ENCODE data around the gene GSTM2.
"Not testable (repeated sequence)": the region's sequence is repeated elsewhere in the genome, so short reads cannot be mapped to it uniquely, and the experiment has no call there.

The GSTM2 gene

GRCh38 chr1:109697066-109697465 is 29.2 kb downstream of the GSTM2 start:
- ATAC-seq: no peak

GRCh38 chr1:109697861-109698260 is 30.0 kb downstream of the GSTM2 start:
- ATAC-seq: not testable (repeated sequence)

More at GRCh38 chr1:109697066-109697465, 29.2 kb downstream of the GSTM2 start:
- TF ChIP-seq GLIS3 (CRISPR knock-in tag; IDR thresholded peaks at IDR 0.05): no peak
- TF ChIP-seq ZC3H10 (CRISPR knock-in tag; IDR thresholded peaks at IDR 0.05): no peak
- TF ChIP-seq CREB5 (CRISPR knock-in tag; IDR thresholded peaks at IDR 0.05; ENCODE audit: low read depth): no peak
- TF ChIP-seq ESRRG (CRISPR knock-in tag; IDR thresholded peaks at IDR 0.05): no peak
- no peak for TF ChIP-seq PPARA (CRISPR knock-in tag; IDR thresholded peaks at IDR 0.05; ENCODE audit: borderline replicate concordance)

- not testable (repeated sequence) for ATAC-seq
Observed at GRCh38 chr1:109702940-109703339, 35.1 kb downstream of the GSTM2 start.

DNA sequence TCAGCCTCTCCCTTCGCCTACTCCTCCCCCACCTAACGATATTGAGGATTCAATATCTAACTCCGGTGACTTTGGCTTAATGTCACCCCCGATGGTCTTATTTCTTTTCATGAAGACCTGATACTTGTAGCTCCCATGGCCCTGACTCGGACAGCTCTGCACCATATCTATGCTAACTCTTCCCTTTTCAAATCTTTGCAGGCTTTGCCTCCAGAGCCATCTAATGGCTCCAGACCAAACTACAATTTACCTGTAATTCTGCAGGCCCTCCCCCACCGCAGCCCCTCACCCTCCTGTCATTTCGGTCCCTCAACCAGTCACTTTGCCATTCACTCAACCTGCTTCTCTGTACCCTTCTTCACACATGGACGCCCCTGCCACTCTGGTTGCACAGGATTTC is 36.3 kb downstream of the GSTM2 start:
- TF ChIP-seq TOX (CRISPR knock-in tag; IDR thresholded peaks at IDR 0.05; ENCODE audit: borderline replicate concordance) (no peak), ZNF70 (CRISPR knock-in tag; IDR thresholded peaks at IDR 0.05) (no peak), POU6F1 (CRISPR knock-in tag; IDR thresholded peaks at IDR 0.05; ENCODE audit: borderline replicate concordance, low read depth) (no peak), ZC3H10 (CRISPR knock-in tag; IDR thresholded peaks at IDR 0.05) (no peak), RARB (CRISPR knock-in tag; IDR thresholded peaks at IDR 0.05) (no peak), ZFP30 (CRISPR knock-in tag; IDR thresholded peaks at IDR 0.05) (no peak), CREB5 (CRISPR knock-in tag; IDR thresholded peaks at IDR 0.05; ENCODE audit: low read depth) (no peak), TCF4 (CRISPR knock-in tag; IDR thresholded peaks at IDR 0.05; ENCODE audit: borderline replicate concordance) (no peak), ZNF8 (CRISPR knock-in tag; IDR thresholded peaks at IDR 0.05) (no peak), ZNF565 (CRISPR knock-in tag; conservative IDR thresholded peaks at IDR 0.05; ENCODE audit: low read depth) (no peak)
- no peak for ATAC-seq

DNA sequence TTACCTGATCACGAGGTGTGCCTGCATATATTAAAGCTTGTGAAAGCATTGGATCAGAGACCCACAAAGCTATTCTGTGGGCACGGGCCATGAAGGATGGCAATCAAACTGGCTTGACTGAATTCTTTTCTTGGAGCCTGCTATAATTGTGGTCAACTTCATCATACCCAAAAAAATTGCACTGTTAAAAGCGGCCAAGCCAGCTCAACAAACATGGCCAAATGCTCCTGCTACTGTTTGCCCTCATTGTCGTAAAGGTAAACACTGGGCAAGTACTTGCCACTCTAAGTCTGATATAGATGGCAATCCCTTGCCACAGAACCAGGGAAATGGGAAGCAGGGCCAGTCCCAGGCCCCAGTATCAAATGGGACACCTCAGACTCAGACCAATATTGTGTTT is 37.6 kb downstream of the GSTM2 start:
- ATAC-seq: no peak
- no peak for TF ChIP-seq ZFP3 (CRISPR knock-in tag; IDR thresholded peaks at IDR 0.05)
- TF ChIP-seq GLIS3 (CRISPR knock-in tag; IDR thresholded peaks at IDR 0.05): no peak
- TF ChIP-seq PATZ1 (CRISPR knock-in tag; IDR thresholded peaks at IDR 0.05; ENCODE audit: borderline replicate concordance): no peak
- TF ChIP-seq TCF4 (CRISPR knock-in tag; IDR thresholded peaks at IDR 0.05; ENCODE audit: borderline replicate concordance): no peak
- no peak for TF ChIP-seq RARB (CRISPR knock-in tag; IDR thresholded peaks at IDR 0.05)
- no peak for TF ChIP-seq OSR1 (CRISPR knock-in tag; IDR thresholded peaks at IDR 0.05)
- TF ChIP-seq CSRNP3 (CRISPR knock-in tag; IDR thresholded peaks at IDR 0.05): no peak
- no peak for TF ChIP-seq PPARA (CRISPR knock-in tag; IDR thresholded peaks at IDR 0.05; ENCODE audit: borderline replicate concordance)
- no peak for TF ChIP-seq ESRRG (CRISPR knock-in tag; IDR thresholded peaks at IDR 0.05)
- TF ChIP-seq CREB5 (CRISPR knock-in tag; IDR thresholded peaks at IDR 0.05; ENCODE audit: low read depth): no peak
- TF ChIP-seq TSHZ2 (CRISPR knock-in tag; IDR thresholded peaks at IDR 0.05): no peak
- TF ChIP-seq CSDC2 (CRISPR knock-in tag; IDR thresholded peaks at IDR 0.05): no peak
- TF ChIP-seq ZNF70 (CRISPR knock-in tag; IDR thresholded peaks at IDR 0.05): no peak
- TF ChIP-seq ARNTL (CRISPR knock-in tag; IDR thresholded peaks at IDR 0.05; ENCODE audit: borderline replicate concordance, low read depth): no peak
- no peak for TF ChIP-seq TOX (CRISPR knock-in tag; IDR thresholded peaks at IDR 0.05; ENCODE audit: borderline replicate concordance)
- no peak for TF ChIP-seq ZNF8 (CRISPR knock-in tag; IDR thresholded peaks at IDR 0.05)
- no peak for TF ChIP-seq POU6F1 (CRISPR knock-in tag; IDR thresholded peaks at IDR 0.05; ENCODE audit: borderline replicate concordance, low read depth)

All from SK-N-SH treated with all-trans-retinoic acid at 6 μM for 48 hours (cell line).